KMS-11 (cell line): ENCODE measurements around the gene FGF14.

ENCODE experiments used
- H2AFZ ChIP-seq: fragments of 200-600 bp; sonication (generic); 2 replicates; pipeline ENCODE4 v1.6.1; 2016; ENCODE audit warnings: antibody characterized with exemption, mixed run types, low read depth
- H3K27ac ChIP-seq: fragments of 200-600 bp; sonication (generic); 2 replicates; pipeline ENCODE4 v1.6.1; 2016; ENCODE audit warnings: mild to moderate bottlenecking, mixed run types
- H3K27me3 ChIP-seq: fragments of 200-600 bp; sonication (generic); 2 replicates; pipeline ENCODE4 v1.6.1; 2017; ENCODE audit warnings: mild to moderate bottlenecking, low read depth, mixed run types, moderate library complexity; ENCODE audit not compliant: insufficient read depth
- H3K36me3 ChIP-seq: fragments of 200-600 bp; sonication (generic); 2 replicates; pipeline ENCODE4 v1.6.1; 2017; ENCODE audit warnings: mild to moderate bottlenecking, mixed run types; ENCODE audit not compliant: insufficient read depth
- H3K4me1 ChIP-seq: fragments of 200-600 bp; sonication (generic); 2 replicates; pipeline ENCODE4 v1.6.1; 2016; ENCODE audit warnings: mild to moderate bottlenecking, low read depth, mixed run types; ENCODE audit not compliant: poor library complexity, severe bottlenecking
- H3K4me2 ChIP-seq: fragments of 200-600 bp; sonication (generic); 2 replicates; pipeline ENCODE4 v1.7.0; 2016; ENCODE audit warnings: mild to moderate bottlenecking, mixed run types
- H3K4me3 ChIP-seq: fragments of 200-600 bp; sonication (generic); IDR thresholded peaks from 2 replicates; pipeline ENCODE4 v1.6.1; 2017; ENCODE audit warnings: low read depth, low read length, mixed read lengths; ENCODE audit not compliant: insufficient read depth
- H3K79me2 ChIP-seq: fragments of 200-600 bp; sonication (generic); 2 replicates; pipeline ENCODE4 v1.6.1; 2016; ENCODE audit warnings: low read depth, mixed run types; ENCODE audit not compliant: insufficient read depth
- H3K9ac ChIP-seq: fragments of 200-600 bp; sonication (generic); 2 replicates; pipeline ENCODE4 v1.6.1; 2016; ENCODE audit warnings: mild to moderate bottlenecking, mixed run types
- H4K20me1 ChIP-seq: fragments of 200-600 bp; sonication (generic); 2 replicates; pipeline ENCODE4 v1.6.1; 2016; ENCODE audit warnings: mild to moderate bottlenecking, mixed run types; ENCODE audit not compliant: insufficient read depth
- TF ChIP-seq, protein P1 (sequence below): fragments of 200-600 bp; sonication (generic); conservative IDR thresholded peaks from 2 replicates; pipeline ENCODE4 v1.6.1; 2017; ENCODE audit warnings: low read depth, mild to moderate bottlenecking, antibody characterized with exemption, low read length, moderate library complexity, mixed read lengths

FGF14 gene

DNA sequence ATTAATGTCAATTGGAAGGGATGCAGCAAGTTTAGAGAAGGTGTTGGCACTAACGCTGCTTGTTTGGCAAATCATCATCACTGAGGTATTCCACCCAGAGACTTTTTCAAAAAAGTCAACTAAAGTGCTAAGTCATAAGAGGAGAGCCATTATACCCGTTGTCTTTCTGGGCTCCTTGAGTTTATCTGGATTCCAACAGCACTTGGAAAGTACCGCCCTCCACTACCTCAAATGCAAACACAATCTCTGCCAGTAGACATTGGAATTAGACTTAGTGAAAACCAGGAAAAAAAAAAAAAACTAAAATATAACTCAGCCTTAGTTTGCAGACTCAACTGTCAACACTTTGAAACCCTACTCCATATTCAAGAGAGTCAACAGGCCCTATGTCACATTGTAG lies 683.4 kb downstream of the FGF14 start:
- H3K4me2 ChIP-seq = no peak overlapping the region
- H3K27ac ChIP-seq = no peak overlapping the region
- H3K9ac ChIP-seq = no peak overlapping the region
- H3K36me3 ChIP-seq = no peaks in the 10 kb centered on the region
- H3K4me1 ChIP-seq = no peaks in the 10 kb centered on the region
- H3K27me3 ChIP-seq = no peaks in the 10 kb centered on the region
- TF ChIP-seq, protein P1, sequence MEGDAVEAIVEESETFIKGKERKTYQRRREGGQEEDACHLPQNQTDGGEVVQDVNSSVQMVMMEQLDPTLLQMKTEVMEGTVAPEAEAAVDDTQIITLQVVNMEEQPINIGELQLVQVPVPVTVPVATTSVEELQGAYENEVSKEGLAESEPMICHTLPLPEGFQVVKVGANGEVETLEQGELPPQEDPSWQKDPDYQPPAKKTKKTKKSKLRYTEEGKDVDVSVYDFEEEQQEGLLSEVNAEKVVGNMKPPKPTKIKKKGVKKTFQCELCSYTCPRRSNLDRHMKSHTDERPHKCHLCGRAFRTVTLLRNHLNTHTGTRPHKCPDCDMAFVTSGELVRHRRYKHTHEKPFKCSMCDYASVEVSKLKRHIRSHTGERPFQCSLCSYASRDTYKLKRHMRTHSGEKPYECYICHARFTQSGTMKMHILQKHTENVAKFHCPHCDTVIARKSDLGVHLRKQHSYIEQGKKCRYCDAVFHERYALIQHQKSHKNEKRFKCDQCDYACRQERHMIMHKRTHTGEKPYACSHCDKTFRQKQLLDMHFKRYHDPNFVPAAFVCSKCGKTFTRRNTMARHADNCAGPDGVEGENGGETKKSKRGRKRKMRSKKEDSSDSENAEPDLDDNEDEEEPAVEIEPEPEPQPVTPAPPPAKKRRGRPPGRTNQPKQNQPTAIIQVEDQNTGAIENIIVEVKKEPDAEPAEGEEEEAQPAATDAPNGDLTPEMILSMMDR = no peak
- H3K4me3 ChIP-seq = no peak overlapping the region
- H3K79me2 ChIP-seq = no peaks in the 10 kb centered on the region
- no peak overlapping the region for H2AFZ ChIP-seq
- H4K20me1 ChIP-seq = no peaks in the 10 kb centered on the region

DNA sequence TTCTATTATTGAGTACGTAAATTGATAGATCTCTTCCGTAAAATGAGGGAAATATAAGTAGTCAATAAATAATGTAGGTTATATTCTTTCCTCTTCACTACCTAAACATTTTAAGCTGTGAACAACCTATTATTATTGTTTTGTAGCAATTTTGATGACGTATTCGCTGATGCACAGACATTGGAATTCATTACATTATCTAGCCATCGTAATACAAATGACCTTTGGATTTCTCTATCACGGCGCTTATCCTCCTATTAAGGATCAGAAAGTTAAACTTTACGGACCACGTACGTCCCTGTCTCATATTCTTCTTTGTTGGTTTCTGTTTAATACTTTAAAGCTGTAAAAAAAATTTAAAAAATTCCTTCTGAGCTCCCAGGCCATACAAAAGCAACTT lies 684.5 kb downstream of the FGF14 start:
- H4K20me1 ChIP-seq = no peaks in the 10 kb centered on the region
- no peak overlapping the region for H3K4me3 ChIP-seq
- no peaks in the 10 kb centered on the region for H3K79me2 ChIP-seq
- no peak overlapping the region for H3K4me2 ChIP-seq
- no peaks in the 10 kb centered on the region for H3K4me1 ChIP-seq
- no peaks in the 10 kb centered on the region for H3K36me3 ChIP-seq
- TF ChIP-seq, protein P1 = no peak
- no peak overlapping the region for H2AFZ ChIP-seq
- no peaks in the 10 kb centered on the region for H3K27me3 ChIP-seq
- H3K9ac ChIP-seq = no peak overlapping the region
- H3K27ac ChIP-seq = no peak overlapping the region

- Histone ChIP-seq H3K9ac (no peak overlapping the region), H3K27ac (no peak overlapping the region), H2AFZ (no peak overlapping the region), H3K4me3 (no peak overlapping the region), H3K36me3 (no peaks in the 10 kb centered on the region), H3K4me2 (no peak overlapping the region), H3K4me1 (no peaks in the 10 kb centered on the region), H3K27me3 (no peaks in the 10 kb centered on the region), H4K20me1 (no peaks in the 10 kb centered on the region), H3K79me2 (no peaks in the 10 kb centered on the region)
- TF ChIP-seq, protein P1 = no peak
Observed at GRCh38 chr13:101714195-101714594, 687.7 kb downstream of the FGF14 start.

GRCh38 chr13:101712026-101712348 lies 689.9 kb downstream of the FGF14 start:
- H3K27me3 ChIP-seq = no peaks in the 10 kb centered on the region

More at GRCh38 chr13:101712026-101712348, 689.9 kb downstream of the FGF14 start:
- H2AFZ ChIP-seq = no peak overlapping the region
- H3K79me2 ChIP-seq = no peaks in the 10 kb centered on the region
- no peak overlapping the region for H3K4me3 ChIP-seq
- H3K4me2 ChIP-seq = no peak overlapping the region
- TF ChIP-seq, protein P1 = no peak
- H3K36me3 ChIP-seq = no peaks in the 10 kb centered on the region
- H3K4me1 ChIP-seq = no peaks in the 10 kb centered on the region
- no peak overlapping the region for H3K9ac ChIP-seq
- no peak overlapping the region for H3K27ac ChIP-seq
- no peaks in the 10 kb centered on the region for H4K20me1 ChIP-seq
